MCF 10A (cell line): ENCODE measurements around the gene PRMT2. TPM values are rescaled to one million over a fixed set of nuclear protein-coding genes. Genes with fewer than 3 reads are reported as not detected.

Source experiments
- BruUV-seq: library from RNA; stranded (reverse); fragments of 400-500 nt; replicated peaks from 2 replicates; lab custom pipeline; 2021; lab: Mats Ljungman, UMichigan
- CTCF ChIA-PET: fragments of 300-600 bp; sonication (Branson Sonifier 250); formaldehyde crosslinking; extraction: SDS; loops from one replicate; lab custom pipeline; 2021; ENCODE audit warnings: antibody characterized with exemption, inconsistent platforms; lab: Yijun Ruan, JAX
- POLR2A ChIA-PET: fragments of 300-600, 350-650 bp; sonication (Branson Sonifier 250); formaldehyde crosslinking; extraction: SDS; loops from one replicate; lab custom pipeline; 2020; ENCODE audit warnings: antibody characterized with exemption, inconsistent platforms; lab: Yijun Ruan, JAX
- DNase-seq: peaks from one replicate; pipeline ENCODE4 v3.0.0-alpha.2; 2018; ENCODE audit not compliant: unreplicated experiment
- H3K27ac Mint-ChIP-seq: one replicate; pipeline ENCODE4 v1.8.0; 2022; ENCODE audit warnings: mild to moderate bottlenecking, low read depth, mixed read lengths; ENCODE audit not compliant: unreplicated experiment
- H3K27me3 Mint-ChIP-seq: one replicate; pipeline ENCODE4 v1.8.0; 2022; ENCODE audit warnings: mixed read lengths; ENCODE audit not compliant: insufficient read depth, unreplicated experiment
- H3K36me3 Mint-ChIP-seq: one replicate; pipeline ENCODE4 v1.8.0; 2022; ENCODE audit warnings: mild to moderate bottlenecking, moderate library complexity, mixed read lengths; ENCODE audit not compliant: insufficient read depth, unreplicated experiment
- H3K4me1 Mint-ChIP-seq: one replicate; pipeline ENCODE4 v1.8.0; 2022; ENCODE audit warnings: mixed read lengths; ENCODE audit not compliant: insufficient read depth, unreplicated experiment
- H3K4me3 Mint-ChIP-seq: one replicate; pipeline ENCODE4 v1.8.0; 2022; ENCODE audit warnings: mild to moderate bottlenecking, moderate library complexity, mixed read lengths; ENCODE audit not compliant: unreplicated experiment
- H3K9me3 Mint-ChIP-seq: one replicate; pipeline ENCODE4 v1.8.0; 2022; ENCODE audit warnings: mixed read lengths; ENCODE audit not compliant: unreplicated experiment
- intact Hi-C: fragments of 100-400 bp; cut with micrococcal nuclease; formaldehyde crosslinking; loops from 2 replicates; pipeline ENCODE4 v1.14.1; 2022
- total RNA-seq: library from RNA; stranded (reverse); gene quantifications from 2 replicates; pipeline ENCODE4 v1.2.3, GENCODE V29; 2022
- TF ChIP-seq, protein P1 (sequence below): fragments of 200-600 bp; IDR thresholded peaks from one replicate; pipeline ENCODE4 v1.8.0; 2022; ENCODE audit warnings: antibody characterized with exemption, mild to moderate bottlenecking; ENCODE audit not compliant: unreplicated experiment

The PRMT2 gene
- total RNA-seq, 1 experiment from 2014 or later, result 60.2 TPM

DNA sequence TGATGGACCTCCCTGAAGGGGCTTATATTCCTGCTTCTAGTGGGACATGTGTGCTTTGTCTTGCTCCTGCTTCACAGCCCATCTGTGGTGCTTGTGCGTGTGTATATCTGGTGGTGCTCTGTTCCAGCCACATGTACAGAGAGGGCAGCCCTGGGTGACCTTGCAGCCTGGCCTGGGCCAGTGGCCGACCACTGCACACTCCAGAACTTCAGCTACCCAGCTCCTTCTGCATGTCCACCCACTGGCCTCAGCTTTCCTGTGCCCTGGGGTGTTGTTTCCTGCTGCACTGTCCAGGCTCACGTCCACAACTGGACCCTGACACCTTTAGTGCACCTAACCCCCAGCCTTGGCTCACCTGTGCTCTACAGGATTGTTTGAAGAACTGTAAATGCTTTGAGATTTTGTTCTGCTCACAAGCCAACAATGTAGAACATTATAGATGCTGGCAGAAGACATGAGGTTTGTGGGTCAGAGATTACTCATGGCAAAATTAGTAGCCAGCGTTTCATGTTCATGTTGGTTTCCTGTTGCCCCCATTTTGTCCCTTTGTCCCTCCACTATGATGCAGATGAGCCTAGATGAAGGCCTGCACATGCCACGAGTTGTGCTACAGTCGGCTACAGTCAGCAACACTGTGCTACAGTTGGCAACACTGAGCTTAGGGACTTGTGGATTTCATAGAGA is 25.3 kb upstream of the PRMT2 start:
- no peak for DNase-seq
- Mint-ChIP-seq H3K27me3 (peaks cover 43% of the 10 kb centered on the region), H3K27ac (no peak overlapping the region), H3K4me1 (no peaks in the 10 kb centered on the region), H3K36me3 (no peaks in the 10 kb centered on the region), H3K4me3 (no peak overlapping the region), H3K9me3 (no peaks in the 10 kb centered on the region)
- intact Hi-C loops, result no loop called here
- TF ChIP-seq, protein P1, sequence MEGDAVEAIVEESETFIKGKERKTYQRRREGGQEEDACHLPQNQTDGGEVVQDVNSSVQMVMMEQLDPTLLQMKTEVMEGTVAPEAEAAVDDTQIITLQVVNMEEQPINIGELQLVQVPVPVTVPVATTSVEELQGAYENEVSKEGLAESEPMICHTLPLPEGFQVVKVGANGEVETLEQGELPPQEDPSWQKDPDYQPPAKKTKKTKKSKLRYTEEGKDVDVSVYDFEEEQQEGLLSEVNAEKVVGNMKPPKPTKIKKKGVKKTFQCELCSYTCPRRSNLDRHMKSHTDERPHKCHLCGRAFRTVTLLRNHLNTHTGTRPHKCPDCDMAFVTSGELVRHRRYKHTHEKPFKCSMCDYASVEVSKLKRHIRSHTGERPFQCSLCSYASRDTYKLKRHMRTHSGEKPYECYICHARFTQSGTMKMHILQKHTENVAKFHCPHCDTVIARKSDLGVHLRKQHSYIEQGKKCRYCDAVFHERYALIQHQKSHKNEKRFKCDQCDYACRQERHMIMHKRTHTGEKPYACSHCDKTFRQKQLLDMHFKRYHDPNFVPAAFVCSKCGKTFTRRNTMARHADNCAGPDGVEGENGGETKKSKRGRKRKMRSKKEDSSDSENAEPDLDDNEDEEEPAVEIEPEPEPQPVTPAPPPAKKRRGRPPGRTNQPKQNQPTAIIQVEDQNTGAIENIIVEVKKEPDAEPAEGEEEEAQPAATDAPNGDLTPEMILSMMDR, result no peak
- BruUV-seq, result no TSS peak
- CTCF ChIA-PET, result no interaction called here
- POLR2A ChIA-PET, result no interaction called here

DNA sequence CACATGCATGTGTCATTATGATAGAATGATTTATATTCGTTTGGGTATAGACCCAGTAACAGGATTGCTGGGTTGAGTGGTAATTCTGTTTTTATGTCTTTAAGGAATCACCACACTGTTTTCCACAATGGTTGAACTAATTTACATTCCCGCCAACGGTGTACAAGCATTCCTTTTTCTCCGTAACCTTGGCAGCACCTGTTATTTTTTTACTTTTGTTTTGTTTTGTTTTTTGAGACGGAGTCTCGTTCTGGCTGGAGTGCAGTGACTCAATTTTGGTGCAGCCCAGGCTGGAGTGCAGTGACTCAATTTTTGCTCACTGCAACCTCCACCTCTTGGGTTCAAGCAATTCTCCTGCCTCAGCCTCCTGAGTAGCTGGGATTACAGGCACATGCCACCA is 22.1 kb upstream of the PRMT2 start:
- TF ChIP-seq, protein P1, result no peak
- H3K36me3 Mint-ChIP-seq, result peaks cover 6% of the 10 kb centered on the region
- no peak overlapping the region for H3K4me3 Mint-ChIP-seq
- DNase-seq, result no peak
- H3K27ac Mint-ChIP-seq, result no peak overlapping the region
- BruUV-seq, result no TSS peak
- intact Hi-C loops, result no loop called here
- CTCF ChIA-PET, result interaction anchor here (0.6 to 0.7 kb wide), 2 partner anchors 18 to 136 kb away, joined by 3 to 8 read pairs; no protein-coding TSS in a partner anchor
- peaks cover 60% of the 10 kb centered on the region for H3K27me3 Mint-ChIP-seq
- H3K9me3 Mint-ChIP-seq, result no peaks in the 10 kb centered on the region
- no peaks in the 10 kb centered on the region for H3K4me1 Mint-ChIP-seq
- POLR2A ChIA-PET, result no interaction called here

DNA sequence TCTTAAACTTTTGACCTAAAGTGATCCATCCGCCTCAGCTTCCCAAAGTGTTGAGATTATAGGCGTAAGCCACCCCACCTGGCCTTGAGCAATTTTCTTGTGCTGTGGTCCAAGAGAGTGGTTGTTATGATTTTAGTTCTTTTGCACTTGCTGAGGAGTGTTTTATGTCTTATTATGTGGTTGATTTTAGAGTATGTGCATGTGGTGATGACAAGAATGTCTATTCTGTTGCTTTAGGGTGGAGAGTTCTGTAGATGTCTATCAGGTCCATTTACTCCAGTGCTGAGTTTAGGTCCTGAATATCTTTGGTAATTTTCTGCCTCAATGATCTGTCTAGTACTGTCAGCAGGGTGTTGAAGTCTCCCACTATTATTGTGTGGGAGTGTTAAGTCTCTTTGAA is 19.4 kb upstream of the PRMT2 start:
- peaks cover 63% of the 10 kb centered on the region for H3K27me3 Mint-ChIP-seq
- CTCF ChIA-PET, result no interaction called here

DNA sequence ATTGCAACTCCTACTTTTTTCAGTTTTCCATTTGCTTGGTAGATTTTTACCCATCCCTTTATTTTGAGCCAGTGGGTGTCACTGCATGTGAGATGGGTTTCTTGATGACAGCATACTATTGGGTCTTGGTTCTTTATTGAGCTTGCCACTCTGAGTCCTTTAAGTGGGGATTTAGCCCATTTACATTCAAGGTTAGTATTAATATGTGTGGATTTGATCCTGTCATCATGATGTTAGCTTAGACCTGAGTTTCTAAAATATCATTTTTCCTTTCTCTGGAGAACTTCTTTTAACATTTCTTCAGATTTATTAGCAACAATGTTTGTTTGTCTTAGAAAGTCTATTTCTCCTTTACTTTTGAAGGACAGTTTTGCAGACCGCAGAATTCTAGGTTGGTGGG is 18.8 kb upstream of the PRMT2 start:
- Mint-ChIP-seq H3K9me3 (no peaks in the 10 kb centered on the region), H3K27ac (no peak overlapping the region), H3K36me3 (peaks cover 6% of the 10 kb centered on the region), H3K27me3 (peaks cover 63% of the 10 kb centered on the region), H3K4me3 (no peak overlapping the region), H3K4me1 (no peaks in the 10 kb centered on the region)
- no TSS peak for BruUV-seq
- no peak for DNase-seq
- intact Hi-C loops, result no loop called here
- POLR2A ChIA-PET, result no interaction called here
- TF ChIP-seq, protein P1, result no peak
- CTCF ChIA-PET, result no interaction called here

More for the DNA sequence above, 19.4 kb upstream of the PRMT2 start:
- POLR2A ChIA-PET, result no interaction called here
- H3K4me1 Mint-ChIP-seq, result no peaks in the 10 kb centered on the region
- intact Hi-C loops, result no loop called here
- no peak for DNase-seq
- no peaks in the 10 kb centered on the region for H3K9me3 Mint-ChIP-seq
- H3K36me3 Mint-ChIP-seq, result peaks cover 6% of the 10 kb centered on the region
- BruUV-seq, result no TSS peak
- H3K27ac Mint-ChIP-seq, result no peak overlapping the region
- H3K4me3 Mint-ChIP-seq, result no peak overlapping the region
- TF ChIP-seq, protein P1, result no peak
